Liver (tissue), 9 donors: ENCODE results near the gene COPS4. TPM values are rescaled to one million over a fixed set of nuclear protein-coding genes. Genes with fewer than 3 reads are reported as not detected.

Source experiments
- DNase-seq: peaks from one replicate; pipeline ENCODE4 v3.0.0-alpha.2; 2017; ENCODE audit warnings: low spot score
- H3K27ac ChIP-seq, 2 donors: one replicate each; pipeline ENCODE4 v1.7.0; 2013; ENCODE audit warnings: inconsistent platforms in 2 of 2, low read length in 2 of 2, control low read depth in 1 of 2, low read depth in 1 of 2, mild to moderate bottlenecking in 1 of 2
- H3K27me3 ChIP-seq, 4 donors: one replicate each; pipeline versions ENCODE4 v1.6.1 to v1.7.0; 2013; ENCODE audit warnings: low read length in 3 of 4, inconsistent platforms in 1 of 4, mild to moderate bottlenecking in 1 of 4, moderate library complexity in 1 of 4; ENCODE audit not compliant: control insufficient read depth in 4 of 4, insufficient read depth in 4 of 4
- H3K36me3 ChIP-seq, 4 donors: one replicate each; pipeline versions ENCODE4 v1.6.1 to v1.7.0; 2013; ENCODE audit warnings: low read length in 3 of 4, mild to moderate bottlenecking in 3 of 4, low read depth in 1 of 4, moderate library complexity in 1 of 4; ENCODE audit not compliant: control insufficient read depth in 4 of 4, insufficient read depth in 3 of 4
- H3K4me1 ChIP-seq, 4 donors: one replicate each; pipeline versions ENCODE4 v1.6.1 to v1.7.0; 2013; ENCODE audit warnings: low read length in 3 of 4, mild to moderate bottlenecking in 3 of 4, moderate library complexity in 1 of 4; ENCODE audit not compliant: control insufficient read depth in 4 of 4, insufficient read depth in 4 of 4
- H3K4me3 ChIP-seq, 3 donors: one replicate each; pipeline versions ENCODE4 v1.6.1 to v1.7.0; 2013; ENCODE audit warnings: low read length in 3 of 3, control low read depth in 1 of 3, low read depth in 1 of 3, mild to moderate bottlenecking in 1 of 3
- H3K9ac ChIP-seq, 2 donors: one replicate each; pipeline ENCODE4 v1.7.0; 2013; ENCODE audit warnings: low read length in 2 of 2, mild to moderate bottlenecking in 2 of 2, moderate library complexity in 2 of 2, control low read depth in 1 of 2, low read depth in 1 of 2
- H3K9me3 ChIP-seq, 4 donors: one replicate each; pipeline versions ENCODE4 v1.6.1 to v1.7.0; 2013; ENCODE audit warnings: low read length in 3 of 4; ENCODE audit not compliant: control insufficient read depth in 4 of 4
- ATF3 ChIP-seq: IDR thresholded peaks from 2 replicates; pipeline ENCODE4 v1.6.1; 2016; ENCODE audit warnings: antibody characterized with exemption
- CTCF ChIP-seq: fragments of 150-350 bp; IDR thresholded peaks from 2 replicates; pipeline ENCODE4 v1.5.1; 2017; ENCODE audit warnings: improper control_type of control experiment, low read depth, low read length; ENCODE audit not compliant: missing input control
- EGR1 ChIP-seq, 2 donors: IDR thresholded peaks; 2 replicates each; pipeline ENCODE4 v1.6.1; 2016 to 2018; ENCODE audit warnings: antibody characterized with exemption in 2 of 2, low read depth in 2 of 2
- FOXA1 ChIP-seq: IDR thresholded peaks from 2 replicates; pipeline ENCODE4 v1.6.1; 2016; ENCODE audit warnings: antibody characterized with exemption
- FOXA2 ChIP-seq: IDR thresholded peaks from 2 replicates; pipeline ENCODE4 v1.6.1; 2016; ENCODE audit warnings: antibody characterized with exemption
- GABPA ChIP-seq, 2 donors: IDR thresholded peaks in 1 of 2; conservative IDR thresholded peaks in 1 of 2; 2 replicates each; pipeline ENCODE4 v1.6.1; 2016; ENCODE audit warnings: antibody characterized with exemption in 2 of 2, mild to moderate bottlenecking in 1 of 2, moderate library complexity in 1 of 2
- HNF4G ChIP-seq: IDR thresholded peaks from 2 replicates; pipeline ENCODE4 v1.6.1; 2016; ENCODE audit warnings: antibody characterized with exemption
- JUND ChIP-seq, 2 donors: IDR thresholded peaks; 2 replicates each; pipeline ENCODE4 v1.6.1; 2016; ENCODE audit warnings: antibody characterized with exemption in 2 of 2
- MAX ChIP-seq: IDR thresholded peaks from 2 replicates; pipeline ENCODE4 v1.6.1; 2016; ENCODE audit warnings: antibody characterized with exemption
- NR2F2 ChIP-seq: IDR thresholded peaks from 2 replicates; pipeline ENCODE4 v1.6.1; 2016; ENCODE audit warnings: antibody characterized with exemption
- RAD21 ChIP-seq, 2 donors: IDR thresholded peaks; 2 replicates each; pipeline ENCODE4 v1.6.1; 2016; ENCODE audit warnings: antibody characterized with exemption in 2 of 2, mild to moderate bottlenecking in 2 of 2
- REST ChIP-seq: IDR thresholded peaks from 2 replicates; pipeline ENCODE4 v1.6.1; 2016; ENCODE audit warnings: antibody characterized with exemption, mild to moderate bottlenecking
- RXRA ChIP-seq, 2 donors: IDR thresholded peaks; 2 replicates each; pipeline ENCODE4 v1.6.1; 2017 to 2018; ENCODE audit warnings: antibody characterized with exemption in 2 of 2, mild to moderate bottlenecking in 1 of 2
- TAF1 ChIP-seq: conservative IDR thresholded peaks from 2 replicates; pipeline ENCODE4 v1.6.1; 2016; ENCODE audit warnings: antibody characterized with exemption, mild to moderate bottlenecking
- YY1 ChIP-seq: IDR thresholded peaks from 2 replicates; pipeline ENCODE4 v1.6.1; 2016; ENCODE audit warnings: antibody characterized with exemption, mild to moderate bottlenecking
- ZBTB33 ChIP-seq: IDR thresholded peaks from 2 replicates; pipeline ENCODE4 v1.6.1; 2016; ENCODE audit warnings: antibody characterized with exemption
- WGBS: extraction: QIAGEN DNeasy Blood & Tissue Kit; methylation state at CpG from one replicate; pipeline ENCODE4 v1.1.7; 2013; 5-methylcytosine and 5-hydroxymethylcytosine counted together
- polyA plus RNA-seq, 2 donors: library from polyadenylated mRNA; stranded (reverse) in 1 of 2; unstranded in 1 of 2; fragments of 200-250 nt in 1 of 2; fragments of >200 nt in 1 of 2; fragmentation: Nextera tagmentation in 1 of 2; extraction: Ambion mirVana in 1 of 2; gene quantifications; one replicate each; pipeline versions ENCODE4 v1.2.1 to v1.2.3, GENCODE V29; 2013 to 2015
- total RNA-seq, 2 donors: library from RNA; depleted of rRNA; stranded (reverse); fragments of >200 nt; gene quantifications; one replicate each; pipeline ENCODE4 v1.2.3, GENCODE V29; 2014
- donor health status: healthy.
- donor health status: healthy.
- donor health status: healthy.
- donor health status: healthy.
- donor health status: healthy.

Gene COPS4
- total and polyA plus RNA-seq, 4 donors: 15.3 to 46.3 (median 17.4) TPM

DNA sequence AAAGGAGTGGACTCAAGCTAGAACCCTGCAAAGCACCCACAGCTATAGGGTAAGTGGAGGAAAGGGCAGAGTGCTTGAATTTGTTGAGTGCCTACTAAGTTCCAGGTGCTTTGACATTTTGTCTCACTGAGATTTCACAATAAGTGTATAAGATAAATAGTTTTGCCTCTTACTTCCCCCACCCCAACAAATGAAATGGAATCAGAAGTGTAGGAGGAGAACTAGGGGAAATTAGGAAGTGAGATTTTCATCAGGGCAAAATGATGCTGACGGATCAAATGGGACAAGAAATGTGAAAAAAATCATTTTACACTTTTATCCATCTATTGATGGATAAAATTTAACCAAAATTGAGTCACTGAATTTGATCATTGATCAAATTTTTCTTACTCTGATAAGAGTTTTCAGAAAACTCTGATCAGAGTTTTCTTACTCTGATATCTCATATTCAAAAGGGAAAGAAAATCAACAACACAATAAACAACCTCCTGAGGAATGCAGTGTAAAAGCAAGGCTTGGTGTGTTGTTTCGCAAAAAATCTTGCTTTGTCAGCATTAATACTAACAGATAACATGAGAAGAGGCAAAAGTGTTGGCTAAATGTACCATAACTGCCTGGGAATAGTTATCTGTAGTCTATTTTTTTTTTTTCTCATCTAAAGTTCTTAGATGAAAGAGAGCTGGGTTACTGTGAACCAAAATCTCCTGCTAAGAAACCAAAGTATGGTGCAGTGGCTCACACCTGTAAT, 54.6 kb downstream of the COPS4 start:
- no peaks in the 10 kb centered on the region for H3K4me1 ChIP-seq

DNA sequence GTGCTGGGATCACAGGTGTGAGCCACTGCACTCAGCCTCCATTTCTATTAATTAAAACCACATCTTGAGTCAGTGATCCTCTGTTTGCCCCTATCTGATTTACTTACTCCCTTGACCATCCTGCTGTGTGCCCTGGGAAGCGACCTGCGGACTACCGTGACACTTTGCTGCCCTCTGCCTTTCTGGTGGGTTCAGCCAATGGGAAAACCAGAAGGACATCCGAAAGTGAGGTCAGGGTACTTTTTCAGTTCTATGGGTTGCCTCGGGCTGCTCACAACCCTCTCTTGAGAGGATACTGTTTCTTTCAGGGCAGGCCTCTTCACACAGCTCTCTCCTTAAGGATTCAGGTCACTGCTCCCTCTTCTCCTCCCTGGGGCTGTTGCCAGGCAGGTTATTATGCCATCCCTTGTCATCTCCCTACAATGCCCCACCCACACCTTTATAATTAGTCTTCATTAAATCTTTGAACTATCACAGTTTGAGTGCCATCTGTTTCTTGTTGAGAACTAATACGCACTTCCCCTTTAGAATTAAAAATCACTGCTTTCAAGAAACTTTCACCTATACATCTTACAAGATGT, 58.2 kb downstream of the COPS4 start:
- Histone ChIP-seq H3K27me3 (no peaks in the 10 kb centered on the region), H3K36me3 (no peaks in the 10 kb centered on the region), H3K27ac (no peak overlapping the region), H3K9me3 (no peaks in the 10 kb centered on the region), H3K9ac (no peak overlapping the region), H3K4me1 (no peaks in the 10 kb centered on the region), H3K4me3 (no peak overlapping the region)
- DNase-seq: no peak
- WGBS: 74% methylated on average over 6 of the region's 6 CpGs
- TF ChIP-seq REST (no peak), FOXA2 (no peak)

More for the DNA sequence above, 54.6 kb downstream of the COPS4 start:
- no peak for DNase-seq
- no peak overlapping the region for H3K9ac ChIP-seq
- no peak overlapping the region for H3K27ac ChIP-seq
- no peaks in the 10 kb centered on the region for H3K9me3 ChIP-seq
- no peaks in the 10 kb centered on the region for H3K27me3 ChIP-seq
- H3K4me3 ChIP-seq: no peak overlapping the region
- TF ChIP-seq HNF4G: no peak
- no peaks in the 10 kb centered on the region for H3K36me3 ChIP-seq
- WGBS: 77% methylated on average over 2 of the region's 2 CpGs

GRCh38 chr4:83096397-83096796, 61.4 kb downstream of the COPS4 start:
- no peaks in the 10 kb centered on the region for H3K4me1 ChIP-seq
- H3K4me3 ChIP-seq: no peak overlapping the region
- H3K27ac ChIP-seq: no peak overlapping the region
- DNase-seq: no peak
- no peaks in the 10 kb centered on the region for H3K27me3 ChIP-seq
- no peaks in the 10 kb centered on the region for H3K36me3 ChIP-seq
- WGBS: 73% methylated on average over 2 of the region's 2 CpGs
- H3K9me3 ChIP-seq: no peaks in the 10 kb centered on the region
- H3K9ac ChIP-seq: no peak overlapping the region
- TF ChIP-seq FOXA1 (no peak), ZBTB33 (no peak), JUND (IDR thresholded peaks at IDR 0.05) (no peak), TAF1 (no peak), HNF4G (no peak), FOXA2 (no peak), YY1 (no peak), EGR1 (IDR thresholded peaks at IDR 0.05; ENCODE audit: low read depth in 2 of 2) (no peak), RAD21 (IDR thresholded peaks at IDR 0.05) (no peak), MAX (no peak), NR2F2 (no peak), ATF3 (no peak), CTCF (no peak), RXRA (IDR thresholded peaks at IDR 0.05) (no peak), GABPA (IDR thresholded peaks at IDR 0.05 in 1 of 2, conservative IDR thresholded peaks at IDR 0.05 in 1 of 2) (no peak)
